Omental fat pad (tissue), 4 donors: ENCODE measurements around the gene GRIP2. TPM values are rescaled to one million over a fixed set of nuclear protein-coding genes. Genes with fewer than 3 reads are reported as not detected.

Experiments used
- ATAC-seq: fragments of 150-250 bp; one replicate; pipeline ENCODE4 v1.9.1; 2016; ENCODE audit warnings: mild to moderate bottlenecking, moderate library complexity; ENCODE audit not compliant: low FRiP score
- DNase-seq: peaks from one replicate; pipeline ENCODE4 v3.0.0-alpha.2; 2019; ENCODE audit warnings: low spot score
- CTCF ChIP-seq, 3 donors: fragments of 450-650 bp; IDR thresholded peaks; one replicate each; pipeline ENCODE4 v1.5.1; 2016 to 2017; ENCODE audit warnings: antibody characterized with exemption in 3 of 3, mild to moderate bottlenecking in 3 of 3, moderate library complexity in 2 of 3
- total RNA-seq, 4 donors: library from RNA; depleted of rRNA; stranded (reverse); fragments of >200 nt; gene quantifications; one replicate each; pipeline ENCODE4 v1.1.0, GENCODE V29; 2016

GRIP2 gene
- total RNA-seq, 4 donors from 2014 or later: 0.69 to 2.6 (median 1.2) TPM

- ATAC-seq (no peak), DNase-seq (no peak)
- no peak for TF ChIP-seq CTCF (IDR thresholded peaks at IDR 0.05)
Observed at GRCh38 chr3:14553871-14554270, 13.7 kb upstream of the GRIP2 start.

GRCh38 chr3:14552717-14553116 is 12.6 kb upstream of the GRIP2 start:
- DNase-seq: no peak
- no peak for ATAC-seq
- no peak for TF ChIP-seq CTCF (IDR thresholded peaks at IDR 0.05)

- no peak for TF ChIP-seq CTCF (IDR thresholded peaks at IDR 0.05)
- ATAC-seq (no peak), DNase-seq (no peak)
Observed at GRCh38 chr3:14552041-14552648, 12.0 kb upstream of the GRIP2 start.

GRCh38 chr3:14550651-14551611 is 10.8 kb upstream of the GRIP2 start:
- DNase-seq (no peak), ATAC-seq (no peak)
- TF ChIP-seq CTCF (IDR thresholded peaks at IDR 0.05): no peak

- no peak for DNase-seq
- TF ChIP-seq CTCF (IDR thresholded peaks at IDR 0.05): no peak
- ATAC-seq: no peak
Observed at GRCh38 chr3:14550181-14550580, 10.0 kb upstream of the GRIP2 start.

- TF ChIP-seq CTCF (IDR thresholded peaks at IDR 0.05): no peak
- no peak for DNase-seq
- no peak for ATAC-seq
Observed at GRCh38 chr3:14549256-14549919, 9.2 kb upstream of the GRIP2 start.
